OCI-M2 (cell line): ENCODE measurements around the gene TUT1.
"Not testable (repeated sequence)": the region's sequence is repeated elsewhere in the genome, so short reads cannot be mapped to it uniquely, and the experiment has no call there.

Source experiments
- DNase-seq: peaks from one replicate; lab custom pipeline; 2025; ENCODE audit not compliant: unreplicated experiment; lab: John Stamatoyannopoulos, UW

The TUT1 gene

DNA sequence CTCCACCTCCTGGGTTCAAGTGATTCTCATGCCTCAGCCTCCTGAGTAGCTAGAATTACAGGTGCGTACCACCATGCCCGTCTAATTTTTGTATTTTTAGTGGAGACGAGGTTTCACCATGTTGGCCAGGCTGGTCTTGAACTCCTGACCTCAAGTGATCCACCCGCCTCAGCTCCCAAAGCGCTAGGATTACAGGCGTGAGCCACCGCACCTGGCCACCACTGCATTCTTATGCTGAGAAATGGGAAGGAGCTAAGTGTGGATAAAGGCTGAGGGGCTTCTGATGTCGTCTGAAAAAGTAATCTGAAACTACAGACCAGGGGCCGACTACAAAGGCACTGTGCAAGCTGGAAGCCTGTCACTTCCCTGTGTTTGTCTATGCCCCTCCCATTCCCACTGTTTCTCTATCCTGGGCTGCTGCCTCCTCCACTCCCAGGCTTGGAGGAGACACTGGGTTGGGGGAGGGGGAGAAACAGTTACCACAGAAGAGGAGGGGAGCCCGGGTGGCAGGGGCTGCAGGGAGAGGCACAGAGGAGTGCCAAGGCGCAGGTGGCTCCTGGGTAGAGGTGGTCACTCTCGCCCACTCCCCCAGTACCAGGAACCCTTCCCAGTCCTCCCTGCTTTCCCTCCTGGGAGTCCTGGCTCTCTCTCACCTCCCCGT, 13.3 kb upstream of the TUT1 start:
- DNase-seq = no peak

DNA sequence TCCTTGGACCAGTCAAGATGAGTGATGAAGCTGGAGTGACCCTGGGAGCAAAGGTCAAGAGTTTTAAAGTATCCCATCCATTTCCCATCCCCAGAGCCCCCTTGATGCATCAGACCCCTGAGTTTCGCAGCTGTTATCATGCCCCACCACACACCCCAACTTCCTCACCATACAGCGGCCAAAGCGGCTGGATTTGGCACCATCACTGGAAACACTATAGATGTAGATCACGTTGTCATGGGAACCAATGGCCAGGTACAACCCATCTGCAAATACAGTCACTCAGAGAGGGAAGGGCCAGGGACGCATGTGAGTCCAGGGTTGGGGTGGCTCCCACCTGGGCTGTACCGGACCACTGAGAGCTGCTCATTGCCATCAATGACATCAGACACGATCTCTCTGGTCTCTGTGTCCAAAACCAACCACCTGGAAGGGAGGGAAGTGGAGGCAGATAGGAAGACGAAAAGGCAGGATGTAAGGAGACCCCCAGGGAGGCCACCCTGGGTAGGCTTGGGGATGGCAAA, 12.5 kb upstream of the TUT1 start:
- no peak for DNase-seq

DNA sequence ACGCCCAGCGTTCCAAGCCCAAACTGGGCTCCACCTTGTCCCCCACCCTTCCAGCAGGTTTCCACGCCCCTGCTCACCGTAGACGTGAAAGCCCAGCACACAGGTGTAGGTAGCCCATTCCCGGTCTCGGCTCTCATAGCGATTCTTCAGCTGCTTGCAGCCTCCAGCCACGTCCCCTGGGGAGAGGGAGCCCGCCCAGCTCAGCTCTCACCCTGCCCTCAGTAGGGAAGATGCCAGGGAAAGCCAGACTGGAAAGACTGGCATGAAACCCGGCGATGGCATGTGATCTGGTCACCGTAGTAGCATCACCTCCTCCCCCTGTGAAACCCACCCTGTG, 11.7 kb upstream of the TUT1 start:
- DNase-seq = no peak

DNA sequence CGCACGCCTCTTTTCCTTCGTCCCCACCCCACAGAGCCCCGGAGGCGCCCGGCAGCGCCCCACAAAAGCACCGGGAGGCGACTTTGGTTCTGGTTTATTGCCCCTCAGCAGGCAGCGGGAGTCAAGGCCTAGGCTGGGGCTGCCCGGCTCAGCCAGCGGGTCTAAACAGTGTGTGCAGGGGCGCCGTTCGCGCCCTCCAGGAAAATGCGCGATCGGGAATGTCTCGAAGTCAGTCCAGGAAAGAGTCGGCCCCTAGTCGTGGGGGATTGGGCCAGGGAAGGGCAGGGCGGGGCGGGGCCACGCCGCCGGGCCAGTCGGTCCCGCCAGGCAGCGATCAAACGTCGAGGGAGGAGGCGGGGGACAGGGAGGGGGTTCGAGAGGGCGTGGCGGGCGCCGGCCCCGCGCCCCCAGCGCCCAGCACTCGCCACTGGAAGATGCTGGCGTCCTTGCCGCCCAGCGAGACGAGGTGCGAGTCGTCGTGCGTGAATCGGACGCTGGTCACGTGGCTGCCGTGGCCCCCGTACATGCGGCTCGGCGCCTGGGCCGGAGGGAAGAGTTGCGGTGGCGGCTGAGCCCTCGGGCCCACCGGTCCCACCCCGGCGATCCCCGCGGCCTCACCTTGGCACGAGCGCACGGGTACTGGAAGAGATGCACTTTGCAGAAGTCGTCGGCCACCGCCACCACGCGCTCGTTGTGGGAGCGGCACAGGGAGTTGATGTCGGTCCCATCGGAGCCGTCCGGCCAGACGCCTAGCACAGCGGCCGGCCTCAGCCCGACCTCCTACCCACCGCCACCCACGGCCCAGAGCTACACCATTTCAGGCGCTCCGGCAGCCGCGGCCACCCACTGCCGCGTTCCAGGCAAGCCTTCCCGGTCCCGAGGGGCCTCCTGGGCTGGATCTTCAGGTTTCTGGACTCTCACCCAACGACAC, 11.1 kb upstream of the TUT1 start:
- DNase-seq = no peak

DNA sequence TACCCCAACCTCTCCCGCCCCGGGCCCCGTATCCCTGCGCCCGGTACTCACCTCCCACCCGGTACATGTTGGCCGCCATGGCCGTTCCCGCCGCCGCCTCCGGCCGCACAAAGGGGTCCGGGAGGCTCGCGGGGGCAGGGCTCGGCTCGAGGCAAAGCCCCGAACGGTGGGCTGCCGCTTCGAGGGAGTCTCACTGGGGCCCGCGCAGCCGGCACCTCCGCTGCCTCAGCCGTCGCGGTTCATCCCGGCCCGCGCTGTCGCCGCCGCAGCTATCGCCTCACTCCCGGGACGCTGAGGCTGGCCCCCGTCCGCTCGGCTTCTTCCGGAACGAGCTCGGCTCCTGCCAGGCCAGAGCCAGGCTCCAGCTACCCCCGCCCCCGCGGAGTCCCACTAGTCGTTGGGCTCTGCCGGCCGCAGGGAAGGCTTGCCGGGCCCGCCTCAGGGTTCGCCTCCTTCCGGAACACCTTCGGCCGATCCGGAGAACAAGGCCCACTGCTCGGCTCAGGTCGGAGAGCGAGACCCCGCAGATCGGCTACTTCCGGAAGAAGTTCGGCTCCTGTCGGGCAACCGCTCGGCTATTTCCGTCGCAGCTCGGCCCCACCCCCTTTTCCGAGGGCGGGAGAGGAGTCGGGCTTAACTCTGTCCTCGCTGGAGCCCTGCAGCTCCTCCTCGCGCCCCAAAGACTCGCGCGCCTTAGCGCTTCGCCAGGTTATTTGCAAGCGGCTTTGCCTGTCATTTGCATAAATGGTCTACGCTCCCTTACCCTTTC, 10.2 kb upstream of the TUT1 start, which contains the start of gene MTA2:
MTA2 (minus strand) TSS at position 494 of the 769 bp plus-strand sequence; CDS start at position 79, 415 bp downstream.
- peak; percentile 87 for DNase-seq

DNA sequence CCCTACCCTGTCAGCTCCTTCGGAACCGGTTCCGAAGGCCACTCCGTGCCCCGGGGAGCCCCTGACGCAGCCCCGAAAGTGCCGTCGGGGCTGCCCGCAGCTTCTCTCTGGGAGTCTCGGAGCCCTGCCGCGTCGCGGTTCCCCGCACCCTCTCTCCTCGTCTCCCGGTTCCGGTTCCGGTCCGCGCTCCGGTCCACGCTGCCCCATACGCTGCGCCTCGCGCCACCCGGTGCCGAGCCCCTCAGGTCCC, 9.7 kb upstream of the TUT1 start:
- no peak for DNase-seq

DNA sequence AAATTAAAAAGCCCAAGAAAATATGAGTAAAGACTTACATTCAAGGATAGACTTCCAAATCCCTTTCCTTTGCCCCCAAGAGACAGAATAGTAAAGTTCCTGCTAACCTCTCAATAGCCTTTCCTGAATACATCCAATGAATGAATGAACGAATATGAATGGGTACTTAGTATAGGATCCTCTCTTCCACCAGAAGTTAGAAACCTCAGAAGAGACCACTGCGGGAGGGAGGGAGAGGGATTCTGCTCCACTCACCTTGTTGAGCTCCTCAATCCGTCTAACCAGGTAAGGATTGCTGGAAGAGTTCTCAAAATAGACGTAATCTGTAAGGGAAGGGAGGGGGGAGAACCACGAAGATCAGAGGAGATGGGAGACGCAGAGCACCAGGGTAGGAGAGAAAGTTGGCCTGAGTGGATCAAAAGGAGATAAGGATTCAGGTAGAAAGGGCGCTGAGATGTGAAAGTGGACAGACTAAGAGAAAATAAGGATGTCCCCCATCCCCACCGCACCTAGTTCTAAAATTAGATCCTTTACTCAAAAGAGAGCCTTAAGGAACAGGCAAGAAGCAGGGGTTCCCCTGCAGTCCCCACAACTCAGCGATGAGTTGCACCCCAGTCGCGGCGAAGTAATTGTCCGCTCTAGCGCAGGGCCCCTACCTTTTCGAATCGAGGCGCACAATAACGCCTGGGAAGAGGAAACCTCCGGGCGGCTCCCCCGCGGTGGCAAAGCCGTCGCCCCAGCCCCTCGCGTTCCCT, 9.2 kb upstream of the TUT1 start:
- no peak for DNase-seq

DNA sequence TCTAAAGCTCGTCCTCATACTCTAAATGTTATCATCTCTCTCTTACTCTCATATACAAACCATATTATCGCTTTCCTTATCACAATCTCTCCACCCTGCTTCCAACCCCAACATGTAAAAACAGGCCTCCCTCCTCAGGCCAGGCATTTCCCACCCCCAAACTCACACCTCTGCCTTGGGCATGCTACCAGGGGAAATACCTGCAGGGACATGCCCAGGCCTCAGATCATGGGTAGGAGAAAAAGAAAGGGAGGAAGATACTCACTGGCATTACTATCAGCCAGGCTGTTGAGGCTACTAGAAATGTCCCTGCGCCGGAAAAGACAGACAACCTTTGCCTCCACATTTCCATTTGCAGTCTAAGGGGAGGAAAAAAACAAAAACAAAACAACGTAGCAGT, 8.6 kb upstream of the TUT1 start:
- DNase-seq = no peak

DNA sequence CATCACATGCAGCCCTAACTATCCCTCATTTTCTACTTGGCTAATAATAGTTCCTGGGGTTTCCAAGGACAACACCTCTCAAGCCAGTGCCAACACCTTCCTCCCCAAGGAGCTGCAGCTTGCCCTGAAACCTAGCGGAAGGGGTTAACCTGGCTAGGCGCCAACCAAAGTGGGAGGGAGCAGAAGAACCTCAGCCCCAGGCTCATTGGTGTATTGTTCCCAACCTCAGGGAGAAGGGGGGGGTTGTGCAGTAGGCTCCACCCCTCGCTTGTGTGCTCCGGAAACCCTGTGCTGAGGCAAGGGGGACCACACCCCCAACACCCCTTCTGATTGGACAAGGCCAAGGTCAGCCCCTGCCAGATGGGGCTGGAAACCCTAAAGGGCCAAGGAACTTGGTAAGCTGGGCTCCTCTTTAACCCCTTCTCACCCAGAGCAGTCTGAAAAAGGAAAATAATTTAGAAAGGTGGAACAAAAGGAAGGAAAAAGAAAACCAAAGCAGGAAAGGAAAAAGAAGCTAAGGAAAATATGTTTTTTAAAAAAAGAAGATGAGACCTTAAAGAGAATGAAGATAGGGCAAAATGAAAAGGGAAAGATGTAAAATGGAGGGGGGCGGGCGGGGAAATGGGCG, 7.9 kb upstream of the TUT1 start:
- no peak for DNase-seq

DNA sequence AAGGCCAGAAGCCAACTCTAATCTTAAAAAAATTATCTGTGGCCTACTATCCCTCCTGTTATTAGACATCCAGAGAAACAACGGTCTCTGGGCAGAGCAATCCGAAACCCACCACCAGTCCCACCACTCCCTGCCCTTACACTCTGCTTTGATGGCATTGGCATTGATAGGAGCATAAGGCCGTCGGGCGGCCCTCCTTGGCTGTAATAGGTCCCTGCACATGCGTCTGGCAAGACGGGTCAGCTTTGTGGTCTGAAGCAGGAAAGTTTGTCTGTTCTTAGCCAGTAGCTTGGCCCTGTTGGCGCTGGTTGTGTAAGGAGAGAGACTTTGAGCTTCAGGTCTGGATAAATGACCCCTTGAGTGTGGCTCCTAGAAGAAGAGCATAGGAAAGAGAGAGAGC, 3.8 kb upstream of the TUT1 start:
- DNase-seq = no peak

DNA sequence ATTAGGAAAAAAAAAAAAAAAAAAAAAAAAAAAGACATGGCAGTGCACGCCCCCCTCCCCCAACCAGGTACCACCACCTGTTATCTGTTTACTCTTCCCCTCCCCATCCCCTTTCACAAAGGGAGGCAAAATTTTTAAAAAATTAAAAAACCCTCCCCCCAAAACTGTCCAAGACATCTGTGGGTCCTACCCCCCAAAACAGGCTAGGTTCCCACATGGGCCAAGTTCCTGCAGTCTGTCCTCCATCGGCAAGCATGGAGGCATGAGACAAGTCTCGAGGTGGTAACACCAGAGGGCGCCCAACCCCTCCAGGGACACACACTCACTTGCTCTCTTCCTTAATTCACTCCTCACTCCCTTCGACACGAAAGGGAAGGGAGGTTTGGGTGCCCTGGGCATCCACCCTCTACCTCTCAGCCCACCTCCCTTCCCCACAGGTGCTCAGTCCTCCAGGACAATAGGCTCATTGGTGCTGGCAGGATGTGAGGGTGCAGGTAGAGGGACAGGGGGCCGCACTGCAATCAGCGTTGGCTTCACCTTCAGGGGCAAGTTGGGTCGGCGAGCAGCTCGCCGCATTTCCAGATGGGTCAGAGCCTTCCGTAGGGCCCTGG, 2.2 kb upstream of the TUT1 start:
- no peak for DNase-seq

DNA sequence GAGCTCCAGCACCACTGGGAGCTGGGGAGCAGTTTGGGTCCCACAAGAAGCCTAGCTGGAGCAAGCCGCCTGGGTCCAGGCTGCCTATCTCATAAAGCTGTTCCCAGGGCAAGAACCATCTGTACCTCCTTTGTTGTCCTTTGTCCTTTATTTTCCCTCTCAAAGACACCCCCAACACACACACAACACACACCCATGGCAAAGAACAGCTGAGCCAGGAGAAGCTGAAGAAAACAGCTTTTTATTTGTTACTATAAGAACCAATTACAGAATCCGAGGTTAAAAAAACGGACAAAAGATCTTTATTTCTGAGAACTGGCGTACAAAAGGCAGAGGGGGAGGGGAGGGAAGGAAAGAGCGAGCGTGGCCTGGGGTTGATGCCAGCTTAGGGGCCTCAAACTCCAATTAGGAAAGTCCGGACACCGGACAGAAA, 1.7 kb upstream of the TUT1 start:
- DNase-seq = no peak

DNA sequence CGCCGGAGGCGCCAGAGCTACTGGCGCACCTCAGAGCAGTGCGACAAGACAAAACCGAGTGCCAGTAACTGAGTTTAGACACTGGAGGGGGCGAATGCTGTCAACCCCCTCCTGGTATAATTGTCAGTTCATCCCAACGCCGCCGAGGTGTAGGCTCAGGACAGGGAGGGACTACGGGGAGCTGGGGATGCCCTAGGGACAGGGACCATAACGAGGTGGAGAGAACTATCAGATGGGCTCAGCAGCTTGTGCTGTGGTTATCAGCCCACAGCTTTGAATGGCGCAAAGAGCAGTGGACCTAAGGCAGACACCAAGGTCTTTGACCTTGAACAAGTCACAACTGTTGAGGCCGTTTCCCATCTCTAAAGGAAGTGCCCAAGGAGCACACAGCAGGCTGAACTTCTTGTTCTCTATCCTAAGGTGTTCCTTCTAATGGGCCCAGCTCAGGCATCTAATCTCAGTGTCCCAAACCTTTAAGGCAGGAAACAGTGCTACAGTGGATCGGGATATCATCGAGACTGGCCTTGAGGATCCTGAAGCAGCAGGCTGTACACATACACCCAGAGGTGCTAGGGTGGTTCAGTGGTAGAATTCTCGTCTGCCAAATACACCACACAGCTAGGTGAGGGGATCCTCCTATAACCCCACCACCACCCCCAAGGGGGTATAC, 958 bp upstream of the TUT1 start:
- no peak for DNase-seq

DNA sequence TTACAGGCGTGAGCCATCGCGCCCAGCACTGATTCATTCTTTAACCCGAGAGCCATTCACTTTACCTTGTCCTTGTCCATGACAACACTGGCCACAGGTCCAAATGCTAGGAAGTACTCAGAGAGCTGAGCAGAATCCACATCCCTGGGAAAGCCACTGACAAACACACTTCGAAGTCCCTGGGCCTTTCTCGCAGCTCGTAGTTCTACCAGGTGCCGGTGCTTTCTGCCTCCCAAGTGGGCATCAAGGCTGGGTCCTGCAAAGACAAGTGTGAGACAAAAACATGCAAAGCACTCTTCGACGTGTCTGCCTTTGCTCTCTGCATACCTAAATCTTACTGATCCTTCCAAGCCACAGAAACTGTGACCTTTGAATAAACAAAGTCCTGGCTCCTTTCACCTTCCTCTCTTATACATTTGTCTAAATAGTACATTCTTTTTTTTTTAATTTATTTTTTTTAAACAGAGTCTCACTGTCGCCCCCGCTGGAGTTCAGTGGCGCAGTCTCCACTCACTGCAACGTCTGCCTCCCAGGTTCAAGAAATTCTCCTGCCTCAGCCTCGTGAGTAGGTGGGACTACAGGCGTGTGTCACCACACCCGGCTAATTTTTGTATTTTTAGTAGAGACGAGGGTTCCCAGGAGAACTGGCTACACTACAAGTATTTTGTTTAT, 2.2 kb downstream of the TUT1 start:
- no peak for DNase-seq

DNA sequence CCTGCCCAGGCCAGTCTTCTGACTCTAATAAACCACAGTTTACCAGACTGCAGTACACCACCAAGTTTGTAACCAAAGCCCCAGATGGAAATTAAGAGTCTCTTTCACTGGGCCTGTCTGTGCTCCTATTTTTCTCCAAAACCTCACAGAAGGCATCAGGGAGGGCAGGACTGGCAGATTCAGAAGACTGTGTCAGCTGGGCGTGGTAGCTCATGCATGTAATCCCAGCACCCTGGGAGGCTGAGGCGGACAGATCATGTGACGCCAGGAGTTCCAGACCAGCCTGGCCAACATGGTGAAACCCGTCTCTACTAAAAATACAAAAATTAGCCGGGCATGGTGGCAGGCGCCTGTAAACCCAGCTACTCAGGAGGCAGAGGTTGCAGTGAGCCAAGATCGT, 6.0 kb downstream of the TUT1 start:
- not testable (repeated sequence) for DNase-seq

DNA sequence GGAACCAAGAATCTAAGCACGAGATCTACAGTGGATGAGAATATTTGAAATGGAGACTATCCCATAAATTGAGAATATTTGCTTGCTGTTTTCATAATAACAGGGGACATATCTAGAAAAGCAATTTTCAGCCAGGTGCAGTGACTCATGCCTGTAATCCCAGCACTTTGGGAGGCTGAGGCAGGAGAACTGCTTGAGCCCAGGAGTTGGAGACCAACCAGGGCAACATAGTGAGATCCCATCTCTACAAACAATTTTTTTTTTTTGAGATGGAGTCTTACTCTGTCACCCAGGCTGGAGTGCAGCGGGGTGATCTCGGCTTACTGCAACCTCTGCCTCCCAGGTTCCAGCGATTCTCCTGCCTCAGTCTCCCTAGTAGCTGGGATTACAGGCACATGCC, 9.6 kb downstream of the TUT1 start:
- not testable (repeated sequence) for DNase-seq

DNA sequence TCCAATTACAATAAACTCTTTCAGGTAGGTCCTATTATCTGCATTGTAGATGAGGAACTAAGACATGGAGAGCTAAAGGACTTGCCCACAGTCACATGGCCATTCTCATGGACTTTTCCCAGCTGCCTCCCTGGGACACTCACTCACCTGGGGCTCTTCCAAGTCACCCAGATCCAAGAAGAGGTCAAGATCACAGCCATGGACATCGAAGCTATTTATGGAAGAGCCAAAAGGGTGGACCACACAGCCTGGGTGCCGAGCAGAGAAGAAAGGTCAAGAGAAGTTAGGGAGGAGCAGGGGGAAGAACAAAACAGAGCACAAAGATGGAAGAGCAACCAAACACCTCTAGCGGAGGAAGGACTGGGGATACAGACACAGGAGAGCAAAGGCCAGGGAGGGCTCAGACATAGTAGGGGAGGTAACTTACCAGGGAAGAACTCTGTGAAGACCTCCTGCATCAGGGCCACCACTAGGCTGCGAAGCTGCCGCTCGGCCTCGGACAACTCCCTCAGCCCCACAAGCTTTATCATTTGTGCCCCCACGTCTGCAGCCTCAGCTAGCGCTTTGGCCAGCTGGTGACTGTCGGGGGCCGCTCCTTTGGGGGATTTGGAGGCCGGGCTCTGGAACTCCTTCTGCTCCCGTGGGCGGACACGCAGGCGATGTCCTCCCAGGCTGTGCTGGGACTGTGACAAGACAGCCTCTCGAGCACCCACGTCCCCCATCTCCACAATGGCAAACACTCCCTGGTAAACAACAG, 10.2 kb downstream of the TUT1 start:
- DNase-seq = no peak

DNA sequence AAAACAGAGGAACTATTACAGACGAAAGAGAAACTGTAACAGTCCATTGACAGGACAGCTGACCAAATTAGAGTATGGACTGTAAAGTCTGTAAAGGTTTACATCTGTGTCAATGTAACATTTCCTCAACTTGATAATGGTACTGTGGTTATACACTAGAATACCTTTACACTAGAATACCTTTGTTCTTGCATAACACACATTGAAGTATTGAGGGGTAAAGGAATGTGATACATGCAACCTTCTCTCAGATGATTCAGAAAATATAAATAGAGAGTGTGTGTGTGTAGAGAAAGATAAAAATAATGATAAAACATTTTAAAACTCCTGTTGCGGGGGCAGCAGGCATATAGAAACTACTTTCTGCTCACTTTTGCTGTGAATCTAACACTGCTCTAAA, 12.1 kb downstream of the TUT1 start:
- no peak for DNase-seq
